Rectal smooth muscle tissue (tissue), 1 donor: ENCODE results near the gene APC.

ENCODE experiments used
- H3K27ac ChIP-seq: one replicate; pipeline ENCODE4 v1.7.0; 2013; ENCODE audit warnings: low read depth, low read length, inconsistent platforms
- H3K27me3 ChIP-seq: one replicate; pipeline ENCODE4 v1.7.0; 2013; ENCODE audit warnings: low read length; ENCODE audit not compliant: control insufficient read depth, insufficient read depth
- H3K36me3 ChIP-seq: one replicate; pipeline ENCODE4 v1.7.0; 2013; ENCODE audit warnings: low read length; ENCODE audit not compliant: control insufficient read depth, insufficient read depth
- H3K4me1 ChIP-seq: one replicate; pipeline ENCODE4 v1.7.0; 2013; ENCODE audit warnings: low read length; ENCODE audit not compliant: control insufficient read depth, insufficient read depth
- H3K4me3 ChIP-seq: one replicate; pipeline ENCODE4 v1.7.0; 2013; ENCODE audit warnings: low read length
- H3K9ac ChIP-seq: one replicate; pipeline ENCODE4 v1.7.0; 2013; ENCODE audit warnings: low read length

APC gene

DNA sequence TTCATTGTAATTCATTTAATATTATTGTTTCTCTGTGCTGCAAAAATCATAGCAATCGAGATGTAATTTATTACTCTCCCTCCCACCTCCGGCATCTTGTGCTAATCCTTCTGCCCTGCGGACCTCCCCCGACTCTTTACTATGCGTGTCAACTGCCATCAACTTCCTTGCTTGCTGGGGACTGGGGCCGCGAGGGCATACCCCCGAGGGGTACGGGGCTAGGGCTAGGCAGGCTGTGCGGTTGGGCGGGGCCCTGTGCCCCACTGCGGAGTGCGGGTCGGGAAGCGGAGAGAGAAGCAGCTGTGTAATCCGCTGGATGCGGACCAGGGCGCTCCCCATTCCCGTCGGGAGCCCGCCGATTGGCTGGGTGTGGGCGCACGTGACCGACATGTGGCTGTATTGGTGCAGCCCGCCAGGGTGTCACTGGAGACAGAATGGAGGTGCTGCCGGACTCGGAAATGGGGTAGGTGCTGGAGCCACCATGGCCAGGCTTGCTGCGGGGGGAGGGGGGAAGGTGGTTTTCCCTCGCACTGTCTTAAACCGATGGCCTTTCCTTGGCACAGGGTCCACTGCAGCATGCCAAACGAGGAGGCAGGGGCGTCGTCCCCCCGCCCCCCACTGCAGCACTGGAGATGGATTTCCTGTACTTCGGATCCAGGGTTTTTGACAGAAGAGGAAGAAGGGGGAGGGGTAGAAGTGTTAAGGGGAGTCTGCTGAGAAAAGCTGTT lies at the start of gene APC:
APC (plus strand) TSS at position 423 of the 728 bp plus-strand sequence. CDS start 17,006 bp downstream, outside the sequence.
- no peaks in the 10 kb centered on the region for H3K27me3 ChIP-seq
- H3K4me1 ChIP-seq: peaks cover 4% of the 10 kb centered on the region
- no peaks in the 10 kb centered on the region for H3K36me3 ChIP-seq
- H3K27ac ChIP-seq: peak within 1 kb of the TSS; percentile 70
- peak within 1 kb of the TSS; percentile 47 for H3K9ac ChIP-seq
- peak within 1 kb of the TSS; percentile 88 for H3K4me3 ChIP-seq

- no peak overlapping the region for H3K4me3 ChIP-seq
- no peaks in the 10 kb centered on the region for H3K27me3 ChIP-seq
- no peaks in the 10 kb centered on the region for H3K36me3 ChIP-seq
- H3K4me1 ChIP-seq: peaks cover 4% of the 10 kb centered on the region
- H3K9ac ChIP-seq: no peak overlapping the region
- no peak overlapping the region for H3K27ac ChIP-seq
Measured at GRCh38 chr5:112689155-112689909, 48.4 kb upstream of the APC start.

- no peak overlapping the region for H3K27ac ChIP-seq
Measured at GRCh38 chr5:112690605-112691338, 46.9 kb upstream of the APC start.

GRCh38 chr5:112691339-112691680 lies 46.4 kb upstream of the APC start:
- H3K4me1 ChIP-seq: no peaks in the 10 kb centered on the region
- no peak overlapping the region for H3K27ac ChIP-seq
- H3K27me3 ChIP-seq: no peaks in the 10 kb centered on the region
- no peaks in the 10 kb centered on the region for H3K36me3 ChIP-seq
- H3K9ac ChIP-seq: no peak overlapping the region
- H3K4me3 ChIP-seq: no peak overlapping the region

More at GRCh38 chr5:112690605-112691338, 46.9 kb upstream of the APC start:
- Histone ChIP-seq H3K27me3 (no peaks in the 10 kb centered on the region), H3K36me3 (no peaks in the 10 kb centered on the region), H3K4me1 (no peaks in the 10 kb centered on the region), H3K9ac (no peak overlapping the region), H3K4me3 (no peak overlapping the region)

GRCh38 chr5:112691758-112692157 lies 45.9 kb upstream of the APC start:
- Histone ChIP-seq H3K9ac (no peak overlapping the region), H3K27me3 (no peaks in the 10 kb centered on the region), H3K27ac (no peak overlapping the region), H3K4me1 (no peaks in the 10 kb centered on the region), H3K4me3 (no peak overlapping the region), H3K36me3 (no peaks in the 10 kb centered on the region)

DNA sequence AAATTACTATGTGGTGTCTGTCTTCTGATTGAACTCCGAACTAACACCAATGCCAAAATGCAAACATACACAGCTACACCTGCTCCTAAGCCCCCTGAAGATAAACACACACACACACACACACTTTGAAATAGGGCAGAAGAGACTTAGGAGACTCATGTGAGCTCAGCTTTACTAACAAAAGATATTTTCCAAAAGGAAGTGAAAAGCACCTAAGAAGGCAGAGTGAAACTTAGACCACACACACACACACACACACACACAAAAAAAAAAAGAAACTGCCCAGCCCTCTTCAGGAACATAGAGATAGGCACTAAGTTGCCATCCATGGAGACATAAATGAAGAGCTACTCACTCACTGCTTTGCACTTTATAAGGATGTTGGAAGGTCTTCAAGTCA lies 45.2 kb upstream of the APC start:
- Histone ChIP-seq H3K4me3 (no peak overlapping the region), H3K36me3 (no peaks in the 10 kb centered on the region), H3K27ac (no peak overlapping the region), H3K4me1 (no peaks in the 10 kb centered on the region), H3K27me3 (no peaks in the 10 kb centered on the region), H3K9ac (no peak overlapping the region)

- H3K4me1 ChIP-seq: no peaks in the 10 kb centered on the region
- no peak overlapping the region for H3K9ac ChIP-seq
- no peaks in the 10 kb centered on the region for H3K36me3 ChIP-seq
- no peak overlapping the region for H3K27ac ChIP-seq
- no peaks in the 10 kb centered on the region for H3K27me3 ChIP-seq
- H3K4me3 ChIP-seq: no peak overlapping the region
Measured at GRCh38 chr5:112693301-112693700, 44.4 kb upstream of the APC start.

DNA sequence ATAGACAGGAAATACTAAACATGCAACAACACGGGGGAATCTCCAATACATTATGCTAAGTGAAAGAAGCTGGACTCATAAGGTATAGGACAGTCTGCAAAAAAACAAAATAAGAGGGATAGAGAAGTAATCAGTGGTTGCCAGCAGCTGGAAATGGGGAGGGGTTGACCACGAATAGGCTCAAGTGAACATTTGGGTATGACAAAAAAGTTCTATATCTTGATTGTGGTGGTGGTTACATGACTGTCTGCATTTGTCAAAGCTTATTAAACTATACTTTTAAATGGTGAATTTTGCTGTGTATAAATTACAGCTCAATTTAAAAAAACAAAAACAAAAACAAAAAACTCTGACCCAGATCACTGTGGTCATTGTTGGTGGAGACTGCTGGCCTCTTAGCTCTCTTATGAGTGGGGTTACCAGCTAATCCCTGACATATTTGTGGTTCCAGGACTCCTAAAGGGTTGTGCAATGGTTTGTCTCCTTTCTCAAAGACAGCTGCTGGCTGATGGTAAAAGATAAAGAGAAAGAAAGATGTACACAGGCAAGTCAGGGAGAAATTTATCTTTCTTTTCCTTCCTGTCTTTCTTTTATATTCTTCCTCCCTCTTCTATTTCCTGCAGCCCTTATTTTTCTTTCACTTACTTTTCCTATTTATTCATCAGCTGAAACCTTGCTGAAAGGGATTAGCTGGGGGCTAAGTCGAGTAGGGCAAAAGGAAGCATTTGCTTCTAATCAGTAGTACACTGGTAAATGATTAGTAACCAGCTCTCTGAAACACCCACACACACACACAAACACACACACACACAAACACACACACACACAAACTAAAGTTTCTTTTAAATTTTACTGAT lies 42.6 kb upstream of the APC start:
- no peak overlapping the region for H3K27ac ChIP-seq
- H3K4me1 ChIP-seq: no peaks in the 10 kb centered on the region
- H3K9ac ChIP-seq: no peak overlapping the region
- H3K4me3 ChIP-seq: no peak overlapping the region
- no peaks in the 10 kb centered on the region for H3K36me3 ChIP-seq
- no peaks in the 10 kb centered on the region for H3K27me3 ChIP-seq

- Histone ChIP-seq H3K4me3 (no peak overlapping the region), H3K27ac (no peak overlapping the region), H3K36me3 (no peaks in the 10 kb centered on the region), H3K4me1 (no peaks in the 10 kb centered on the region), H3K27me3 (no peaks in the 10 kb centered on the region), H3K9ac (no peak overlapping the region)
Measured at GRCh38 chr5:112696786-112697185, 40.9 kb upstream of the APC start.

DNA sequence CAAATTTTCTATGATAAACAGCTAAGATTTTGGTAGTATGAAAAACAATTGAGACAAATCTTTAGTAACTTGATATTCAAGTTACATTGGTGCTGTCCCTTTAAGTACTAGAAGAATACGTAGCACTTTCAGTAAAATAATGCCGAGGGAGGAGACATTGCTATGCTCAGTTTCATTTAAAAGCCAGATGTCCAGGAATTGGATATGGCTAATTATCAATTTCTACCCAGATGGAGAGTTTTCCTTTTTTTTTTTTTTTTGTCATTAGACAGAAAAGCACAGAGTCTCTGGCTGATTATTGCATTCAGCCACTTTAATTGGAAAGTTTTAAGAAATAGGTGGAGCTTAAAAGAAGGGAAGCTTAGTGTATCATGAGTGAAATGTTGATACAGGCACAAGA lies 40.4 kb upstream of the APC start:
- Histone ChIP-seq H3K9ac (no peak overlapping the region), H3K27ac (no peak overlapping the region), H3K36me3 (no peaks in the 10 kb centered on the region), H3K4me1 (no peaks in the 10 kb centered on the region), H3K27me3 (no peaks in the 10 kb centered on the region), H3K4me3 (no peak overlapping the region)

- Histone ChIP-seq H3K27ac (no peak overlapping the region), H3K27me3 (no peaks in the 10 kb centered on the region), H3K4me1 (no peaks in the 10 kb centered on the region), H3K9ac (no peak overlapping the region), H3K4me3 (no peak overlapping the region), H3K36me3 (no peaks in the 10 kb centered on the region)
Measured at GRCh38 chr5:112697833-112698232, 39.9 kb upstream of the APC start.
